H1 (cell line): ENCODE measurements around the gene ZDHHC19. TPM values are rescaled to one million over a fixed set of nuclear protein-coding genes. Genes with fewer than 3 reads are reported as not detected.

ENCODE experiments used
- CHD7 ChIP-seq: fragments of 300-600 bp; sonication (generic); IDR thresholded peaks from 2 replicates; pipeline ENCODE4 v1.7.1; 2012; ENCODE audit warnings: low read length, moderate library complexity, mild to moderate bottlenecking, inconsistent platforms; ENCODE audit not compliant: insufficient replicate concordance
- polyA plus RNA-seq, 7 experiments: library from polyadenylated mRNA; depleted of rRNA in 3 of 7; stranded (reverse) in 5 of 7; unstranded in 2 of 7; fragments of >200 nt in 5 of 7; fragments of 200-250 nt in 2 of 7; gene quantifications; 1 replicate in 5 of 7; 2 replicates in 1 of 7; 4 replicates in 1 of 7; pipeline versions ENCODE4 v1.2.1 to v1.2.3, GENCODE V29; 2011 to 2013; ENCODE audit warnings: missing spikeins in 2 of 7, mixed read lengths in 2 of 7
- total RNA-seq: library from RNA; stranded (reverse); fragmentation: NEBNext Ultra II Directional; extraction: Animal tissue kit (Norgen Biotek cat#: 25700); gene quantifications from 2 replicates; pipeline ENCODE4 v1.2.1, GENCODE V29; 2021

Gene ZDHHC19
- total and polyA plus RNA-seq, 2 of the 8 experiments (the other 6 are each of a cell fraction or from before 2014, with no cell fraction given), result 2.5 to 4.1 TPM

GRCh38 chr3:196220587-196220986, 9.4 kb upstream of the ZDHHC19 start (continued):
- no peak for TF ChIP-seq CHD7
